Measurements from ENCODE around the gene LRRC57. TPM values are rescaled to one million over a fixed set of nuclear protein-coding genes. Genes with fewer than 3 reads are reported as not detected.

LRRC57 gene
- total and polyA plus RNA-seq, 2 donors (not counting 3 experiments of a cell fraction or from before 2014, with no cell fraction given), result 13.4 to 39.2 TPM

DNA sequence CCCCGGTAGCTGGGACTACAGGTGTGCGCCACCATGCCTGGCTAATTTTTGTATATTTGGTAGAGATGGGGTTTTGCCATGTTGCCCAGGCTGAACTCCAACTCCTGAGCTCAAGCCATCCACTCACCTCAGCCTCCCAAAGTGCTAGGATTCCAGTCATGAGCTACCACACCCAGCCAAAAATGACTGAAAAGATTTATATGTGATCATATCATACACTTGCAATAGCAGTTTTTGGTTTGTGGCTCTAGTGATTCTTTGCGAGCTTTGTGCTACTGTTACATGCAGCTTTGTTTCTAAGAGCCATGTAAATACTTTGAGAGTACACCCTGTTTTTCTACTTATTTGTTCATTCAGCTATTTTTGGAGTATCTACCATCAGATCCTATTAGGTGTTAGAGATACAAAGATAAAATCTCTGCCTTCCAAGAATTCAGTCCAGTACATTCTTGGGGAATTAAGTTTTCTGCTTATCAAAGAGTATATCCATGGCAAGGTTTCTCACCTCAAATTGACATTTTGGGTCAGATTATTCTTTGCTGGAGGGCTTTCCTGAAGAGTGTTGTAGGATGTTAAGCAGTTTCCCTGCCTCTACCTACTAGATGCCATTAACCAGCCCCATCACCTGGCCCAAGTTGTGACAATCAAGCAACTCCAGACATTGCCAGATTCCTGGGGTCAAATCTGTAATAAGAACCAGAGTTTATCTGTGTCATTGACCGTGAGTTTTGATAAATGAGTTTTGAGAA lies 38.2 kb downstream of the LRRC57 start:
- POLR2A ChIA-PET, result interaction anchor here (1.3 to 1.9 kb wide), 3 partner anchors 9 to 20 kb away, joined by 3 to 7 read pairs (median 4); partner anchors contain the start of genes SNAP23 and ZNF106
- dilution Hi-C loops (cut with MboI; ENCODE audit: extremely low pct_ligation_motif_present, low sequenced_read_pairs), result no loop called here
- H3K79me2 ChIP-seq (ENCODE audit: control insufficient read depth, insufficient read depth, low read length), result peaks cover 66% of the 10 kb centered on the region

More for the DNA sequence above, 38.2 kb downstream of the LRRC57 start:
- peak overlapping the region; percentile 31 for H3K4me2 ChIP-seq (ENCODE audit: insufficient read depth, low read length)
- DNase-seq (ENCODE audit: low read depth, low spot score) (no peak), FAIRE-seq (no peak)
- peaks cover 9 to 16% of the 10 kb centered on the region in 2 experiments for H3K36me3 ChIP-seq (ENCODE audit: control insufficient read depth in 2 of 2, extremely low read depth in 1 of 2, insufficient read depth in 2 of 2, low read length in 2 of 2)
- H3K9ac ChIP-seq (replicated peaks; ENCODE audit: extremely low read depth, insufficient read depth, low read length), result peak overlapping the region; percentile 22
- peaks cover 14% of the 10 kb centered on the region for H3K4me1 ChIP-seq (ENCODE audit: control insufficient read depth, extremely low read depth, insufficient read depth, low read length)
- no peaks in the 10 kb centered on the region for H3K27me3 ChIP-seq (ENCODE audit: control insufficient read depth in 2 of 2, insufficient read depth in 2 of 2, low read length in 2 of 2)
- TF ChIP-seq JUN (IDR thresholded peaks at IDR 0.05; ENCODE audit: borderline replicate concordance, insufficient read depth, insufficient read length, low read depth) (no peak), POLR2A (IDR thresholded peaks at IDR 0.05; ENCODE audit: low read depth, low read length) (no peak), EZH2 (IDR thresholded peaks at IDR 0.05; ENCODE audit: borderline replicate concordance, low read depth, low read length, severe bottlenecking) (no peak)
- TF ChIP-seq, protein P1, sequence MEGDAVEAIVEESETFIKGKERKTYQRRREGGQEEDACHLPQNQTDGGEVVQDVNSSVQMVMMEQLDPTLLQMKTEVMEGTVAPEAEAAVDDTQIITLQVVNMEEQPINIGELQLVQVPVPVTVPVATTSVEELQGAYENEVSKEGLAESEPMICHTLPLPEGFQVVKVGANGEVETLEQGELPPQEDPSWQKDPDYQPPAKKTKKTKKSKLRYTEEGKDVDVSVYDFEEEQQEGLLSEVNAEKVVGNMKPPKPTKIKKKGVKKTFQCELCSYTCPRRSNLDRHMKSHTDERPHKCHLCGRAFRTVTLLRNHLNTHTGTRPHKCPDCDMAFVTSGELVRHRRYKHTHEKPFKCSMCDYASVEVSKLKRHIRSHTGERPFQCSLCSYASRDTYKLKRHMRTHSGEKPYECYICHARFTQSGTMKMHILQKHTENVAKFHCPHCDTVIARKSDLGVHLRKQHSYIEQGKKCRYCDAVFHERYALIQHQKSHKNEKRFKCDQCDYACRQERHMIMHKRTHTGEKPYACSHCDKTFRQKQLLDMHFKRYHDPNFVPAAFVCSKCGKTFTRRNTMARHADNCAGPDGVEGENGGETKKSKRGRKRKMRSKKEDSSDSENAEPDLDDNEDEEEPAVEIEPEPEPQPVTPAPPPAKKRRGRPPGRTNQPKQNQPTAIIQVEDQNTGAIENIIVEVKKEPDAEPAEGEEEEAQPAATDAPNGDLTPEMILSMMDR (IDR thresholded peaks at IDR 0.05; ENCODE audit: extremely low read depth in 1 of 2, insufficient read depth in 1 of 2, low read depth in 1 of 2, low read length in 2 of 2), result no peak
- TF ChIP-seq, protein P2, sequence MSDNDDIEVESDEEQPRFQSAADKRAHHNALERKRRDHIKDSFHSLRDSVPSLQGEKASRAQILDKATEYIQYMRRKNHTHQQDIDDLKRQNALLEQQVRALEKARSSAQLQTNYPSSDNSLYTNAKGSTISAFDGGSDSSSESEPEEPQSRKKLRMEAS (IDR thresholded peaks at IDR 0.05; ENCODE audit: insufficient read depth, insufficient read length), result no peak
- H3K9me1 ChIP-seq (replicated peaks; ENCODE audit: control insufficient read depth, extremely low read depth, insufficient read depth, low read length), result no peaks in the 10 kb centered on the region
- BruUV-seq (replicated peaks), result no TSS peak
- H3K27ac ChIP-seq (ENCODE audit: insufficient read depth, low read depth, low read length), result peak overlapping the region; percentile 55
- H3K9me3 ChIP-seq (replicated peaks; ENCODE audit: control insufficient read depth, insufficient read depth, low read length), result no peaks in the 10 kb centered on the region
- no peak overlapping the region for H2AFZ ChIP-seq (ENCODE audit: low read depth, low read length)
- CTCF ChIA-PET, result interaction anchor here (1.1 to 1.7 kb wide), 4 partner anchors 11 to 39 kb away, joined by 3 to 9 read pairs (median 4); partner anchors contain the start of genes SNAP23 and ZNF106
- no peaks in the 10 kb centered on the region for H4K20me1 ChIP-seq (replicated peaks; ENCODE audit: control insufficient read depth, extremely low read depth, insufficient read depth, low read length)
- intact Hi-C loops (cut with micrococcal nuclease), result loop anchor here (2.0 kb wide), 1 partner anchor 16 kb away; the partner anchor contains the start of gene SNAP23
- peak overlapping the region in 1 of 3 experiments; percentile 12 for H3K4me3 ChIP-seq (replicated peaks in 1 of 3; ENCODE audit: insufficient read depth in 1 of 3, low read depth in 1 of 3, low read length in 3 of 3)
